GM18873 (cell line): ENCODE results near the gene C21orf91.
"Not testable (repeated sequence)": the region's sequence is repeated elsewhere in the genome, so short reads cannot be mapped to it uniquely, and the experiment has no call there.

ENCODE experiments used
- ATAC-seq: cut with Tn5 transposase; IDR thresholded peaks from one replicate; pipeline ENCODE4 v1.9.1; 2021; ENCODE audit warnings: mild to moderate bottlenecking, moderate library complexity, moderate number of reproducible peaks; ENCODE audit not compliant: unreplicated experiment, low FRiP score

The C21orf91 gene

DNA sequence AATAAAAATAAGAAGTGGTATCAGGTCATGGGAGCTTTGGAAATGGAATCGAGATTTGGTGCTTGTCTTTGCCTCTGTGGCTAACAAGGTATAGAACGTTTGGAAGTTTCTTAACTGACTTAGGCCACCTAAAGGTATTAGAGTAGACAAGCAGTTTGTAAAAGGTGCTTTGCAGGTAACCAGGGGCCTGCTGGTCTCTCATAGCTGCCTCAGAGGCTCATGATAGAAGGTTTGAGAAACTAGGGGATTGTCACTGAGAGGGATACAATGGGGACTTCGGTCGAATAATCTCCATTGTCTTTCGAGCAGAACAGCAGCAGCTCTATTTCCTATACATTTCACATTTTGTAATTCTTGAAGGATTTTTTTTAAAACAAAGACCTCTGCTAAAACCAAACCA lies 37.6 kb downstream of the C21orf91 start:
- no peak for ATAC-seq

DNA sequence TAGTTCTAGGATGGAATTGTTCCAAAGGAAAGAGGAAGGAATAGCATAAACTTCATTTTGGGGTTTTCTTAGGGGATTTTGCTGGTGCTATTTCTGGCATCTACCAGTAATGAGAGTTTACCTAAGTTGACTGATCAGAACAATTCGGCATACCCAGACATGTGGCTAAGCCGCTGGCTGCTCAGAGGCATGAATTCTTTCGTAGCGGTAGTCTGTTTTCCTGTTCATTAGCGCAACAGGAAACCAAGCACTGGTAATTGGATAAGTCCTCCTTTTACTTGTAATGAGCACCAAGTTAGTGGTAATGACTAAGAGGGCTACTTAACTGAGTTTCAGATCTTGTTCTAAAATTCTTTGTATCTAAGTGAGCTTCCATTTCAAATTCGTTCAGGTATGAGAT lies 38.6 kb downstream of the C21orf91 start:
- ATAC-seq, result peak; percentile 43

DNA sequence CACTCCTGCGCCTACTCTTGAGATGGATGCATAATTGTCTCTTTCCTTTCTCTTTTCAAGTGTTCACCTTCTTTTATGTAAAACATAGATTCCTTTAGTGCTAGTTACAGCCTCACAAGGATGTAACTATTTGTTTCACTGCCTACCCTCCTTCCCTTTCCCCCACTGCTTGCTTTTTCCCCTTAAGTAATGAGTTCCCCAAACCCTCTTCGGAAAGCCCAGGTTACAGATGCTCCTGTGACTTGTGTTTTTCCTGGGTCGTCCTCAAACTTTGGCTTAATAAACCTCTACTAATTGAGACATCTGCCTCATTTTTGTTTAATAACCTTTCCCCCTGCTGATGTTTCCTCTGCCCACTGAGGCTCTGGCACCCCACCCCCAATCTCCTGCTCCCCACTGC lies 39.2 kb downstream of the C21orf91 start:
- no peak for ATAC-seq

DNA sequence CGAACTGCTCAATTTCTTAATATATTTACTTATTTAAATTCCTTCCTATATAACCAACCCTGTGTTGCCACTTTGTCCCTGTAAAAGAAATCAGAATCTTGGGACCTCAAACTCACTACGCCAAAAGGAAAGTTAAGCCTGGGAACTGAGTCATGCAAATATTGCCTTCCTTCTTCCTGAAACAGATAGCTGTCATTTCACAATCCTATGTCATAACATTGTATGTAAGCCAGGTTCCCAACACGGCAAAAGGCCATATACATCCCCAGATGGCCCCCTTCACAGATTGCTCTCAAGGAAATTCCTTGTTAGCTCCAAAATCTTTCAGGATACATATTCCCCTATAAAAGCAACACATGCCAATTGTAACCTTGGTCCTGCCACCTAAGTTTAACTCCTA lies 39.7 kb downstream of the C21orf91 start:
- ATAC-seq, result no peak

DNA sequence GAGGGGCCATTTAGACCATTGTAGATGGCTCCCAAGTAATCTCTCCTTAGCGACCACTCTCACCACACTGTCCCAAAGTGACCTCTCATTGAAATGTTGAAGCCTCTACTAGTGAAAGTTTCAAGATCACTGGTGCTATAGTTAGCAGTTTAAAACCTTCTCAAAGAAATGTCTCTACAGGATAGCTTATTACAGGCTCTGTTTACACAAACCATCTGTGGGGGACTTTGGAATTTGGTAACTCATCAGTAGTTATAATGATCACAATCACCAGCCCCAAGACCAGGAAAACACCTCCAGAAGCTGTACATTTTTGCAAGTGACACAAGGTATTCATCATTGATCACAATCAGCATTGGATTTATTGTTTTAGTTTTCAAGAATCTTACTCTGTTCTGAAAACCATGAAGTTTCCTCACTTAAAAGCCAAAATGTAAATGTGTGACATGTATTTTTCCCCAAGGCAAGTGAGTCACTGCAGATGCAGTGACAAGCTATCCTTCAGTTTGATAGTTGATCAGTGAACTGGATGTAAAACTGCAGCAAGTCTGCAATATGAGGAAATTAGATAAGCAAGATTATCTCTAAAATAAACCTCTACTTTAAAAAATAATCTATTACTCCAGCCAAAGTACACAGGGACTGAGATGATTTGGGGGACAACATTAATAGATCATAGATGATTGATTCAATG lies 41.9 kb downstream of the C21orf91 start:
- no peak for ATAC-seq

DNA sequence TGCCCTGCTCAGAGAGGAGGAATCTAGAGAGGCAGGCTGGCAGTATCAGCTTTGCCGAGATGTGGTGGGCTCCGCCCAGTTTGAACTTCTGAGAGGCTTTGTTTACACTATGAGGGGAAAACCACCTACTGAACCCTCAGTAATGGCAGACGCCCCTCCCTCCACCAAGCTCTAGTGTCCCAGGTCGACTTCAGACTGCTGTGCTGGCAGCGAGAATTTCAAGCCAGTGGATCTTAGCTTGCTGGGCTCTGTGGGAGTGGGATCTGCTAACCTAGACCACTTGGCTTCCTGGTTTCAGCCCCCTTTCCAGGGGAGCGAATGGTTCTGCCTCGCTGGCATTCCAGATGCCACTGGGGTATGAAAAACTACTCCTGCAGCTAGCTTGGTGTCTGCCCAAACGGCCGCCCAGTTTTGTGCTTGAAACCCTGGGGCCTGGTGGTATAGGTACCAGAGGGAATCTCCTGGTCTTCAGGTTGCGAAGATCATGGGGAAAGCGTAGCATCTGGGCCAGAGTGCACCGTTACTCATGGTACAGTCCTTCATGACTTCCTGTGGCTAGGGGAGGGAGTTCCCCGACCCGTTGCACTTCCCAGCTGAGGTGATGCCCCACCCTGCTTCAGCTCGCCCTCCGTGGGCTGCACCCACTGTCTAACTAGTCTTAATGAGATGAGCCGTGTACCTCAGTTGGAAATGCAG lies 43.6 kb downstream of the C21orf91 start:
- peak; percentile 73 for ATAC-seq

DNA sequence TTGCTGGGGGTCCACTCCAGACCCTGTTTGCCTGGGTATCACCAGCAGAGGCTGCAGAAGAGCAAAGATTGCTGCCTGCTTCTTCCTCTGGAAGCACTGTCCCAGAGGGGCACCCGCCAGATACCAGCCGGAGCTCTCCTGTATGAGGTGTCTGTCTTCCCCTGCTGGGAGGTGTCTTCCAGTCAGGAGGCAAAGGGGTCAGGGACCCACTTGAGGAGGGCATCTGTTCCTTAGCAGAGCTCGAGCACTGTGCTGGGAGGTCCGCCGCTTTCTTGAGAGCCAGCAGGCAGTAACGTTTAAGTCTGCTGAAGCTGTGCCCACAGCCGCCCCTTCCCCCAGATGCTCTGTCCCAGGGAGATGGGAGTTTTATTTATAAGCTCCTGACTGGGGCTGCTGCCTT lies 44.1 kb downstream of the C21orf91 start:
- not testable (repeated sequence) for ATAC-seq

DNA sequence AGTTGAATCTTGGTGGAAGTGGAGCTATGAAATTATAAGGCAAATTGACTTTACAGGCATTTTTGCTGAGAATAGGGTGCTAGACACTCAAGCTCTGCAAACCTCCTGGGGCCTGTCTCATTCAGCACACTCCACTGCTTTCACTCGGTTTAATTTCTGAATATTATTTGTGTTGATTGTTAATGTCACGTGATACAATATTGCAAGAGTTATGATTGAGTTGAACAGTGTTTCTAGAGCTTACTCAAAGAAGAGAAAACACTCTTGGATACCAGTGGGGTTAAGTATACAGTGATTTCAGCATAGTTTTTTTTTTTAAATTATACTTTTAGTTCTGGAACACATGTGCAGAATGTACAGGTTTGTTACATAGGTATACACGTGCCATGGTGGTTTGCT lies 49.7 kb downstream of the C21orf91 start:
- ATAC-seq, result no peak

DNA sequence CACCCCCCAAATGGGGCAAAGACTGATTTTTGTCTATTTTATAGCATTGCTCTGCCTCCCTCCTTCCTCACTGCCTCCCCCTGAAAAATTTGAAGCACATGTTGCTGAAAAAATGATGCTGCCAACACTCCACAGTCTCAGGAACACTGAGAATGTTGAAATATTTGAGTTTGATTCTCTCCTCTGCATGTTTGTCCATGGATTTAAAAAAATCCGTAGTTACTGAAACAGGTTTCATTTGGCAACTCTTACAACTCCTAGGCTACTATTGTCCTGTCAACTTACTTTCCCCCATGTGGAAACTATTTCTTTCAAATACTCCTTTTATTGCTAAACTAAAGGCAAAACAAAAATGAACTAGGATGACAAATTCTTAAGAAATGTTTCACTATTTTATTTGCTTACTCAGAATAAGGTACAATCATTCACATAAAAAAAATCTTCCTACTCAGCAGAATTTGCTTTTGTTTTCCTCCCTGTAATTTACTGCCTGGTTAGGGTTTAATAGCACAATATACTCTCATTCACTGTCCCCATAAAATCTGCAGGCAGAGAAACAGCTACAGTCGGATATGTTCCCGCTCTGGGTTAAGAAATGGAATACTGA lies 50.2 kb downstream of the C21orf91 start:
- ATAC-seq, result no peak

DNA sequence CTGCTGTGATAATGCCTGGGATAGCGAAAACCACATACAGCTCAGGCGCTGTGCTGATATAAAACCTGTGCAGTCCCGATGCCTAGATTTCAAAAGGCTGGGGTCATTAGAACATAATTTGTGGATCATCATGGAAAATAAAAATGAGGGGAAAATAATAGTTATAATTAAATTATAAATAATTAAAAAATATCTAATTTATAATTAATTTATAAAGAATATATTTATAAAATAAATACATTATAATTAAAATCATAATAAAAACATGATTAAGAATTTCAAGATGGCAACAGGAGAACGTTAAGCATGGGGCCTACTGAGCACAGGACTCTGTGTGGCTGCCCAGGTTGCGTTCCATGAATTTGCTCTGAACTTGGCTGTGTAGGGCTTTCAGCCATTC lies 53.9 kb downstream of the C21orf91 start:
- no peak for ATAC-seq

DNA sequence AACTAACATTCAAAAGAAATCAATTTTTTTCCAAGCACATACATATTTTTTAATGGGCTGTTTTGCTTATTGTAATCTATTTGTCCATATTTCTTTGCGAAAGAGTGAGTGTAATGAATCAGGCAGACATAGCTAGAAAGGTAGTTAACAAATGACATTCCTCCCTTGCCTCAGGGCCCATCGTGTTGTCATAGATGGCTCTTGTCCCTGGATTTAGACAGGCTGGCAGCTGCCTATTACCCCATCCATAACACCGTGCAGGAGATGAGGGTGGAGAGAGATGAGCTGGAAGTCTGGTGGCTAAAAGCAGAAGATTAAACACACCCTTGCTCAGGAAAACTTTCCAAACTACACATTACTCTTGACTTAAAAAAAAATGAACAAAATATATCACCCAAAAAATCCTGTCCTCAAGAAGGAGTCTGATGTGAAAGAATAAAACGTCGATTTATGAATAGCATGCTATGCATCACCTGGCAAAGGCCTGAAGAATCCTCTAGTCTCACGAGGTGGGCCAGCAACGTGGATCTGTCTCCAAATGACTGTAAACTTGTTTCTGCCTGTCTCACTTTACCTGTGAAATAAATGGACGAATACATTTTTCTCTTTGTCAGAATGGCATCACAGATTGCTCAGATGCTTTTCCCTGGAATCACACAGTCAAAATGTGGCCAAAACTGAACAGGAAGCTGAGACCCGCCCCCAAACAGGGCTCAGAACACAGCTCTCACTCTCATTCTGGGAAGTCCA lies 55.7 kb downstream of the C21orf91 start:
- ATAC-seq, result no peak

DNA sequence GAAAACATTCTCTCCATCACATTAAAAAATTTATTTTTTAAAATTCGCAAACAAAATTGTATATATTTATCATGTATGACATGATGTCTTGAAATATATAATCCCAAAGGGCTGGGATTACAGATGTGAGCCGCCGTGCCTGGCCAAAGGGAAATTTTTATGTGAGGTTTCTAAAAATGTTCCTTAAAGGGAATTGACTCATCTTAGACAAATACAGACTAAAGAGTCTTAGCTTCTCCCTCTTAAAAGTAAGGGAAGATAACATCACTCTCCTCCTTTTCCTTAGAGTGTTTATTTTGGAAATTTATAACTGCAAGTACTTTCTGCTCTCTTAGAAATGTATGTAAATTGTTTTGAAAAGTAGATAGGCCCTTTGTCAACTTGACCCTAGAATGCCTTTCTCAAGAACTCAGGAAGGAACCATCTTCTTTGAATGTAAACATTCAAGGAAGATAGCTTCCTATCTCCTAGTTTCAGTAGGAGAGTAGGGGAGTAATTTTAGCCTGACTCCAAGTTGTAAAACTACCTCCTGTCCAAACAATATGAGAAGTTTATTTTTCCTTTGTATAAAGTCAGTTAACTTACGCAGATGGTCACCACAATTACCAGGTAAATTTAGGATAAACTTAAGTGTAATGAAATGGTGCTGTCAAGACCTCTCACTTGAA lies 59.5 kb downstream of the C21orf91 start:
- no peak for ATAC-seq

DNA sequence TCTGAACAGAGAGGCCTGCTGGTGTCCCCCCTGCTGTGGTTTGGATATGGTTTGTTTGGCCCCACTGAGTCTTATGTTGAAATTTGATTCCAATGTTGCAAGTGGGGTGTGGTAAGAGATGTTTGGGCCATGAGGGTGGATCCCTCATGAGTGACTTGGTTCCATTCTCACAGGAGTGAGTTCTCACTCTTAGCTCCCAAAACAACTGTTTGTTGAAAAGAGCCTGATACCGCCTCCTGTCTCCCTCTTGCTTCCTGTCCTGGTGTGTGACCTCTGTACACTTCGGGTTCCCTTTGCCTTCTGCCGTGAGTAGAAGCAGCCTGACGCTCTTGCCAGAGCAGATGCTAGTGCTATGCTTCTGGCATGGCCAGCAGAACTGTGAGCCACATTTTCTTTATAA lies 60.5 kb downstream of the C21orf91 start:
- no peak for ATAC-seq

DNA sequence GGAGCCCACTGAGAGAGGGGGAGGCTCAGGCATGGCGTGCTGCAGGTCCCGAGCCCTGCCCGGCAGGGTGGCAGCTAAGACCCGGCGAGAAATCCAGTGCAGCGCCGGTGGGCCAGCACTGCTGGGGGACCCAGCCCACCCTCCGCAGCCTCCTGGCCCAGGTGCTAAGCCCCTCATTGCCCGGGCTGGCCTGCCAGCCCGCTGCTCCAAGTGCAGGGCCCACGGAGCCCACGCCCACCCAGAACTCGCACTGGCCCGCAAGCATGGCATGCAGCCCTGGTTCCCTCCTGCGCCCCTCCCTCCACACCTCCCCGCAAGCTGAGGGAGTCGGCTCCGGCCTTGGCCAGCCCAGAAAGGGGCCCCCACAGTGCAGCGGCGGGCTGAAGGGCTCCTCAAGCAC lies 61.5 kb downstream of the C21orf91 start:
- ATAC-seq, result no peak

DNA sequence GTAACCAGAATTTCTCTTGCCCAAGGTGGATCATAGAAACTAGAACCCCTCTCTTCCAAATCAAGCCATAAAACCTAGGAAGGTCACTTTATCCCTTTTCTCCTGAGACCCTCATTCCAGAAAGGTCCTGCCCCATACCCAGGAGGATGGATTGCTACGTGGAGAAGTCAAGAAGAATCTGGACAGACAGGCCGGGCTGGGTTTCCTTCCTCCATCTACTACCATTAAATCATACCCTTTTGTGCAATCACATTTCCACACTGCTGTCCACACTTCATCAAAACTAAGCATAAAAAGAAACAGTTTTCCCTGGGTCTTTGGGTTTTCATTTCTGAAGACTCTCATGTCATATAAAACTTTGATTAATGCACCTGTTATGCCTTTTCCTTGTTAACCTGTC lies 65.4 kb downstream of the C21orf91 start:
- no peak for ATAC-seq

DNA sequence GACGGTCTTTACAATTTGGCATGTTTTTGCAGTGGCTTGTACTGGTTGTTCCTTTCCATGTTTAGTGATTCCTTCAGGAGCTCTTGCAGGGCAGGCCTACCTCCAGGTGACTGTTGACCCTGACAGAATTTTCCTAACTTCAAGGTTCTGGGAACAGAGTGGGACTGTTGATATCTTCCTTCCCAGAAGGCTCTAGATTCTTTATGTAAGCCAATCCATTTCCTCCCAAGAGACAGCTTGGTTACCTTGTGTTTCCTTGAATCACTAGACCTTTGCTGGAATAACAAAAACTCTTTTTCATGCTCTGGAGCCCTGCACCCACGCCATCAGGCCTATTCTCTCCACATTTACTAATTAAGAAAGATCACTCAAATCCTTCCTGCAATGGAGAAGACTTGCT lies 67.0 kb downstream of the C21orf91 start:
- ATAC-seq, result no peak

DNA sequence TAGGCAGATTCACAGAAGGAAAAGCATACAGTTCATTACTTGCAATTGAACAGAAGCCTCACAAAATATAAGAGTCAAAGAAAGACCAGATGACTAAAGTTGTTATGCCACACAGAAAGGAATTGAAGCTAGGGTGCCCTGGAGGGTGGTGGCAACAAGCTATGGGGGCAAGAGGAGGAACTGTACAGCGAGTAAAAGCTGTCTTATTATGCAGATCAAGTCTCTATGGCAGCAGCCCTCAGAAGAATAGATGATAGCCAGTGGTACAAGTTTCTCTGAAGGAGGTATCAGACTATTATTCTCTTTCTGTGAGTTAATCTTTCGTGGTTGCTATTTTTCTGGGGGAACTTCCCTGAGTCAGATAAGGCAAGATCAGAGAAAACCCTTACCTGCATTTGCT lies 72.2 kb downstream of the C21orf91 start:
- ATAC-seq, result no peak

DNA sequence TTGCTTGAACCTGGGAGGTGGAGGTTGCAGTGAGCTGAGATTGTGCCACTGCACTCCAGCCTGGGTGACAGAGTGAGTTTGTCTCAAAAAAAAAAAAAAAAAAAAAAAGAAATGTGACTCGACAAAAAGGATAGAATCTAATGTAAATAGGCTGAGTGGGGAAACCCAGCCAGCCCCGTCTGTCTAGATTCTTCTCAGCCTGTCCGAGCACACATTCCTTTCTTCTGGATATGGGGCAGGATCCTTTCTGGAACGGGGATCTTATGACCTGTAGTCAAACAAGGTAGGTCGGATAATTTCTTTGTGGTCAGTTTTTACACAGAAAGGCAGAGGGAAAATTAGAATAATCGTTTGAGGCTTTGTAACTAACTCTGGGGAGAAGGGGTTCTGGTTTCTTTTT lies 74.1 kb downstream of the C21orf91 start:
- ATAC-seq, result no peak

DNA sequence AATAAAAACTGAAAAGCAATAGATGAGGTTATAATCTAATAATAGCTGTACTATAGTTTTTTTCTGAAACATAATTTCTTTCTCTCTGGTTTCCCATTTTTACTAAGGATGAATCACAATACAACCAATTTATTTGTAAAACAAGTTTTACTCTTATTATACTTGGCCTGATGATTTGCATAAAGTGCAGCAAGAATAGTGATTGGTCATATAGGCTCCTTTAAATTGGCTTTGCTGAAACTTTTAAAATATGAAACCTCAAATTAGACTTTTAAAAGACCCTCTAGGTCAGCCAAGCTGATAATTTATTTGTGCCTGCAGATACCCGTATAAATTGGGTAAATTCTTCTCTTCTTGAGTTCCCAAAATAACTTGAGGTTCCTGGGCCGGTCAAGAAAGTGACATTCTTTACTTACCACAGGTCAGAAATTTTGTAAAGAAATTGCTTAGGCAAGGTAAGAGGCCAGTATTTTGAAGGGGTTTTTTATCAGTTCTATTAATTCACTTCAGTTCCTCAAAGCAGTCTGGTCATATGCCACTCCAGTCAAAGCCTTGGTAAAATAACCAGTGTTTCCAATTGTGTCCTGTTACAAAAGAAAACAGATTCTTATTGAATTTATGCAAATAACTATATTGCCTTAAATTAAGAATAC lies 76.1 kb downstream of the C21orf91 start:
- ATAC-seq, result no peak

DNA sequence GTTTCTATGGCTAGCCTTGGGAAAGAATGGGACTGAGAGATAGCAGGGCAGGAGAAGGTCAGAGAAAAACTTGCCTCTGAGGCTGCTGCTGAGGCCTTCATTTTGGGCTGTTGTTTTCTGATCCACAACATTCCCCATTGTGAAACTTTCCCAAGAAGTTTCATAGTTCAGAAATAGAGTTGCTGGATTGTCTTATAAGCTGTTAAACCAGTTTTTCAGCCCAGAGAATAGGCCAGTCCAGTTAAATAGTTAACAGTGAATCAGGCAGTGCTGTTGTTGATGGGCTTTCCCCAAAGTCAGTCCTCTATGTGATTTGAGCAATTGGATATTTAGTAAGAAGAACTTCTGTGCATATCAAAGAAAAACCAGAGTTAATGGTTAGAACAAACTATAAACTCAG lies 77.0 kb downstream of the C21orf91 start:
- no peak for ATAC-seq
